HEK293 (cell line): ENCODE results near the gene LDLRAD4.
A peak's percentile ranks its signal among the peaks of the same experiment; 100 is the strongest.

Experiments
- CTCF ChIA-PET: fragments of 350-600 bp; formaldehyde crosslinking; extraction: SDS; loops from one replicate; lab custom pipeline; 2021; ENCODE audit warnings: antibody characterized with exemption; lab: Yijun Ruan, JAX
- POLR2A ChIA-PET: fragments of 300-600 bp; formaldehyde crosslinking; extraction: SDS; loops from one replicate; lab custom pipeline; 2020; ENCODE audit warnings: antibody characterized with exemption, inconsistent platforms; lab: Yijun Ruan, JAX
- H3K27ac ChIP-seq: fragments of 200-500 bp; sonication (Bioruptor generic); 2 replicates; pipeline ENCODE4 v1.5.1; 2014; ENCODE audit warnings: low read depth, low read length, control low read depth, inconsistent platforms; ENCODE audit errors: extremely low read depth
- H3K36me3 ChIP-seq, 2 experiments: fragments of 200-500 bp in 1 of 2; sonication (Bioruptor generic) in 1 of 2; 1 replicate in 1 of 2; 2 replicates in 1 of 2; pipeline ENCODE4 v1.5.1; 2014 to 2017; ENCODE audit warnings: inconsistent platforms in 2 of 2, low read length in 2 of 2; ENCODE audit not compliant: control insufficient read depth in 2 of 2, insufficient read depth in 1 of 2
- H3K4me1 ChIP-seq: fragments of 200-500 bp; sonication (Bioruptor generic); 2 replicates; pipeline ENCODE4 v1.5.1; 2014; ENCODE audit warnings: mild to moderate bottlenecking, low read length, inconsistent platforms; ENCODE audit not compliant: control insufficient read depth, insufficient read depth
- H3K4me3 ChIP-seq: 2 replicates; pipeline ENCODE4 v1.5.1; 2011; ENCODE audit warnings: low read depth, mild to moderate bottlenecking, control low read depth, low read length, moderate library complexity
- H3K9me3 ChIP-seq: fragments of 200-500 bp; sonication (Bioruptor generic); 2 replicates; pipeline ENCODE4 v1.5.1; 2014; ENCODE audit warnings: low read depth, low read length, inconsistent platforms; ENCODE audit not compliant: control insufficient read depth, insufficient read depth
- ATF2 ChIP-seq: fragments of 450-650 bp; formaldehyde crosslinking; IDR thresholded peaks from 2 replicates; pipeline ENCODE4 v1.5.1; 2016; ENCODE audit warnings: missing biosample characterization, missing genetic modification characterization, low read depth
- ZBTB17 ChIP-seq: fragments of 450-650 bp; formaldehyde crosslinking; IDR thresholded peaks from 2 replicates; pipeline ENCODE4 v1.5.1; 2016; ENCODE audit warnings: missing biosample characterization, missing genetic modification characterization
- ZBTB49 ChIP-seq: fragments of 450-650 bp; formaldehyde crosslinking; IDR thresholded peaks from 2 replicates; pipeline ENCODE4 v1.5.1; 2016; ENCODE audit warnings: missing biosample characterization, missing genetic modification characterization, low read depth
- ZNF114 ChIP-seq: fragments of 450-650 bp; formaldehyde crosslinking; IDR thresholded peaks from 2 replicates; pipeline ENCODE4 v1.5.0; 2017; ENCODE audit warnings: missing biosample characterization, missing genetic modification characterization
- ZNF121 ChIP-seq: fragments of 450-650 bp; formaldehyde crosslinking; IDR thresholded peaks from 2 replicates; pipeline ENCODE4 v1.5.1; 2016; ENCODE audit warnings: missing biosample characterization, missing genetic modification characterization
- ZNF335 ChIP-seq: fragments of 450-650 bp; formaldehyde crosslinking; conservative IDR thresholded peaks from 2 replicates; pipeline ENCODE4 v1.5.1; 2016; ENCODE audit warnings: missing biosample characterization, missing genetic modification characterization
- ZNF423 ChIP-seq: fragments of 450-650 bp; formaldehyde crosslinking; IDR thresholded peaks from 2 replicates; pipeline ENCODE4 v1.5.1; 2016; ENCODE audit warnings: missing biosample characterization, missing genetic modification characterization
- ZNF621 ChIP-seq: fragments of 450-650 bp; formaldehyde crosslinking; IDR thresholded peaks from 2 replicates; pipeline ENCODE4 v1.5.1; 2017; ENCODE audit warnings: missing biosample characterization, missing genetic modification characterization
- ZNF658 ChIP-seq: fragments of 450-650 bp; formaldehyde crosslinking; IDR thresholded peaks from 2 replicates; pipeline ENCODE4; 2016; ENCODE audit warnings: missing biosample characterization, missing genetic modification characterization
- ZNF76 ChIP-seq: fragments of 450-650 bp; formaldehyde crosslinking; IDR thresholded peaks from 2 replicates; pipeline ENCODE4; 2016; ENCODE audit warnings: low read depth, missing biosample characterization, missing genetic modification characterization, borderline replicate concordance
- ZSCAN30 ChIP-seq: fragments of 450-650 bp; IDR thresholded peaks from 2 replicates; pipeline ENCODE4 v1.5.1; 2018; ENCODE audit warnings: missing biosample characterization, mild to moderate bottlenecking, missing genetic modification characterization, moderate library complexity
- TF ChIP-seq, protein P1 (sequence below): fragments of 450-650 bp; formaldehyde crosslinking; IDR thresholded peaks from 2 replicates; pipeline ENCODE4 v1.5.1; 2017; ENCODE audit warnings: missing biosample characterization, missing genetic modification characterization
- TF ChIP-seq, protein P2 (sequence below): fragments of 450-650 bp; formaldehyde crosslinking; IDR thresholded peaks from 2 replicates; pipeline ENCODE4 v1.5.1; 2016; ENCODE audit warnings: missing biosample characterization, missing genetic modification characterization
- TF ChIP-seq, protein P3 (sequence below): IDR thresholded peaks from 2 replicates; pipeline ENCODE4 v1.6.1; 2011; ENCODE audit warnings: mild to moderate bottlenecking, low read depth, low read length, borderline replicate concordance
- TF ChIP-seq, protein P4 (sequence below): fragments of 450-650 bp; formaldehyde crosslinking; IDR thresholded peaks from 2 replicates; pipeline ENCODE4 v1.5.1; 2016; ENCODE audit warnings: missing biosample characterization, missing genetic modification characterization

LDLRAD4 gene

GRCh38 chr18:13570216-13570615 lies 351.7 kb downstream of the LDLRAD4 start:
- POLR2A ChIA-PET: no interaction called here
- TF ChIP-seq ZBTB17 (no peak), ZNF335 (no peak), ZNF423 (tag by site-specific recombination) (no peak), ZNF114 (tag by site-specific recombination) (no peak), ZSCAN30 (tag by site-specific recombination) (no peak), ATF2 (tag by site-specific recombination) (no peak), ZBTB49 (tag by site-specific recombination) (no peak), ZNF658 (no peak)
- TF ChIP-seq, protein P1, sequence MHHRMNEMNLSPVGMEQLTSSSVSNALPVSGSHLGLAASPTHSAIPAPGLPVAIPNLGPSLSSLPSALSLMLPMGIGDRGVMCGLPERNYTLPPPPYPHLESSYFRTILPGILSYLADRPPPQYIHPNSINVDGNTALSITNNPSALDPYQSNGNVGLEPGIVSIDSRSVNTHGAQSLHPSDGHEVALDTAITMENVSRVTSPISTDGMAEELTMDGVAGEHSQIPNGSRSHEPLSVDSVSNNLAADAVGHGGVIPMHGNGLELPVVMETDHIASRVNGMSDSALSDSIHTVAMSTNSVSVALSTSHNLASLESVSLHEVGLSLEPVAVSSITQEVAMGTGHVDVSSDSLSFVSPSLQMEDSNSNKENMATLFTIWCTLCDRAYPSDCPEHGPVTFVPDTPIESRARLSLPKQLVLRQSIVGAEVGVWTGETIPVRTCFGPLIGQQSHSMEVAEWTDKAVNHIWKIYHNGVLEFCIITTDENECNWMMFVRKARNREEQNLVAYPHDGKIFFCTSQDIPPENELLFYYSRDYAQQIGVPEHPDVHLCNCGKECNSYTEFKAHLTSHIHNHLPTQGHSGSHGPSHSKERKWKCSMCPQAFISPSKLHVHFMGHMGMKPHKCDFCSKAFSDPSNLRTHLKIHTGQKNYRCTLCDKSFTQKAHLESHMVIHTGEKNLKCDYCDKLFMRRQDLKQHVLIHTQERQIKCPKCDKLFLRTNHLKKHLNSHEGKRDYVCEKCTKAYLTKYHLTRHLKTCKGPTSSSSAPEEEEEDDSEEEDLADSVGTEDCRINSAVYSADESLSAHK (tag by site-specific recombination): no peak
- TF ChIP-seq, protein P2, sequence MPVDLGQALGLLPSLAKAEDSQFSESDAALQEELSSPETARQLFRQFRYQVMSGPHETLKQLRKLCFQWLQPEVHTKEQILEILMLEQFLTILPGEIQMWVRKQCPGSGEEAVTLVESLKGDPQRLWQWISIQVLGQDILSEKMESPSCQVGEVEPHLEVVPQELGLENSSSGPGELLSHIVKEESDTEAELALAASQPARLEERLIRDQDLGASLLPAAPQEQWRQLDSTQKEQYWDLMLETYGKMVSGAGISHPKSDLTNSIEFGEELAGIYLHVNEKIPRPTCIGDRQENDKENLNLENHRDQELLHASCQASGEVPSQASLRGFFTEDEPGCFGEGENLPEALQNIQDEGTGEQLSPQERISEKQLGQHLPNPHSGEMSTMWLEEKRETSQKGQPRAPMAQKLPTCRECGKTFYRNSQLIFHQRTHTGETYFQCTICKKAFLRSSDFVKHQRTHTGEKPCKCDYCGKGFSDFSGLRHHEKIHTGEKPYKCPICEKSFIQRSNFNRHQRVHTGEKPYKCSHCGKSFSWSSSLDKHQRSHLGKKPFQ (tag by site-specific recombination): no peak
- TF ChIP-seq, protein P3, sequence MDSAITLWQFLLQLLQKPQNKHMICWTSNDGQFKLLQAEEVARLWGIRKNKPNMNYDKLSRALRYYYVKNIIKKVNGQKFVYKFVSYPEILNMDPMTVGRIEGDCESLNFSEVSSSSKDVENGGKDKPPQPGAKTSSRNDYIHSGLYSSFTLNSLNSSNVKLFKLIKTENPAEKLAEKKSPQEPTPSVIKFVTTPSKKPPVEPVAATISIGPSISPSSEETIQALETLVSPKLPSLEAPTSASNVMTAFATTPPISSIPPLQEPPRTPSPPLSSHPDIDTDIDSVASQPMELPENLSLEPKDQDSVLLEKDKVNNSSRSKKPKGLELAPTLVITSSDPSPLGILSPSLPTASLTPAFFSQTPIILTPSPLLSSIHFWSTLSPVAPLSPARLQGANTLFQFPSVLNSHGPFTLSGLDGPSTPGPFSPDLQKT: no peak
- Histone ChIP-seq H3K4me3 (no peak overlapping the region), H3K36me3 (no peaks in the 10 kb centered on the region), H3K27ac (no peak overlapping the region), H3K9me3 (no peaks in the 10 kb centered on the region), H3K4me1 (no peaks in the 10 kb centered on the region; the same call in 1 of the 2 replicates)
- CTCF ChIA-PET: no interaction called here

GRCh38 chr18:13570856-13571495 lies 352.4 kb downstream of the LDLRAD4 start:
- TF ChIP-seq ATF2 (tag by site-specific recombination): no peak
- TF ChIP-seq, protein P4, sequence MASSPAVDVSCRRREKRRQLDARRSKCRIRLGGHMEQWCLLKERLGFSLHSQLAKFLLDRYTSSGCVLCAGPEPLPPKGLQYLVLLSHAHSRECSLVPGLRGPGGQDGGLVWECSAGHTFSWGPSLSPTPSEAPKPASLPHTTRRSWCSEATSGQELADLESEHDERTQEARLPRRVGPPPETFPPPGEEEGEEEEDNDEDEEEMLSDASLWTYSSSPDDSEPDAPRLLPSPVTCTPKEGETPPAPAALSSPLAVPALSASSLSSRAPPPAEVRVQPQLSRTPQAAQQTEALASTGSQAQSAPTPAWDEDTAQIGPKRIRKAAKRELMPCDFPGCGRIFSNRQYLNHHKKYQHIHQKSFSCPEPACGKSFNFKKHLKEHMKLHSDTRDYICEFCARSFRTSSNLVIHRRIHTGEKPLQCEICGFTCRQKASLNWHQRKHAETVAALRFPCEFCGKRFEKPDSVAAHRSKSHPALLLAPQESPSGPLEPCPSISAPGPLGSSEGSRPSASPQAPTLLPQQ (tag by site-specific recombination): no peak
- no peak for TF ChIP-seq ZNF76 (tag by site-specific recombination)
- peak; percentile 67; the same call in 1 of the 2 replicates for TF ChIP-seq ZNF121 (tag by site-specific recombination)
- TF ChIP-seq ZNF621: no peak
- H3K4me1 ChIP-seq: no peaks in the 10 kb centered on the region; the same call in 1 of the 2 replicates
- CTCF ChIA-PET: interaction anchor here (0.6 kb wide), 1 partner anchor 354 kb away, joined by 3 read pairs; no protein-coding TSS in a partner anchor
- no peak overlapping the region for H3K4me3 ChIP-seq
- no peak overlapping the region for H3K27ac ChIP-seq
- H3K36me3 ChIP-seq: no peaks in the 10 kb centered on the region
- H3K9me3 ChIP-seq: no peaks in the 10 kb centered on the region
- POLR2A ChIA-PET: no interaction called here
